HepG2 (cell line): ENCODE data around the gene CSTPP1. TPM values are rescaled to one million over a fixed set of nuclear protein-coding genes. Genes with fewer than 3 reads are reported as not detected.

Experiments
- ASH2L ChIP-seq: fragments of 300-600, 200-600 bp; sonication (generic); IDR thresholded peaks from 2 replicates; pipeline ENCODE4 v1.7.0; 2017; ENCODE audit warnings: low read depth, mild to moderate bottlenecking, moderate library complexity, mixed read lengths, low read length; ENCODE audit not compliant: insufficient read length
- BRF2 ChIP-seq: sonication (generic); formaldehyde crosslinking; IDR thresholded peaks from 2 replicates; pipeline ENCODE4 v1.8.1; 2022; ENCODE audit warnings: mild to moderate bottlenecking, missing genetic modification reagents
- EEA1 ChIP-seq: sonication (generic); formaldehyde crosslinking; IDR thresholded peaks from 2 replicates; pipeline ENCODE4 v1.5.1; 2020; ENCODE audit warnings: mild to moderate bottlenecking, missing genetic modification reagents, borderline replicate concordance
- MAX ChIP-seq: IDR thresholded peaks from 2 replicates; pipeline ENCODE4 v1.6.1; 2012; ENCODE audit warnings: inconsistent platforms
- NAIF1 ChIP-seq: sonication (generic); formaldehyde crosslinking; IDR thresholded peaks from 2 replicates; pipeline ENCODE4 v1.5.0; 2020; ENCODE audit warnings: mild to moderate bottlenecking, missing genetic modification reagents, borderline replicate concordance
- WIZ ChIP-seq: sonication (generic); formaldehyde crosslinking; IDR thresholded peaks from 2 replicates; pipeline ENCODE4 v1.5.1; 2020; ENCODE audit warnings: mild to moderate bottlenecking, missing genetic modification reagents
- ZBED4 ChIP-seq: sonication (generic); formaldehyde crosslinking; IDR thresholded peaks from 2 replicates; pipeline ENCODE4 v1.4.0; 2020; ENCODE audit warnings: missing genetic modification reagents, borderline replicate concordance
- ZFP82 ChIP-seq: sonication (generic); formaldehyde crosslinking; IDR thresholded peaks from 2 replicates; pipeline ENCODE4 v1.5.1; 2020; ENCODE audit warnings: mild to moderate bottlenecking, missing genetic modification reagents, borderline replicate concordance
- ZNF12 ChIP-seq: sonication (generic); formaldehyde crosslinking; IDR thresholded peaks from 2 replicates; pipeline ENCODE4 v1.5.0; 2020; ENCODE audit warnings: missing genetic modification reagents
- ZSCAN30 ChIP-seq: sonication (generic); formaldehyde crosslinking; IDR thresholded peaks from 2 replicates; pipeline ENCODE4 v1.5.0; 2020; ENCODE audit warnings: mild to moderate bottlenecking, missing genetic modification reagents
- polyA plus RNA-seq, 8 experiments: library from polyadenylated mRNA; depleted of rRNA in 3 of 8; stranded (reverse) in 7 of 8; unstranded in 1 of 8; fragments of >200 nt; fragmentation: Illumina TruSeq in 4 of 8; extraction: Trizol in 4 of 8; gene quantifications; 2 replicates each; pipeline versions ENCODE4 v1.2.1 to v1.2.3, GENCODE V29; 2011 to 2016; ENCODE audit warnings: low read depth in 4 of 8, missing spikeins in 1 of 8, mixed read lengths in 1 of 8; ENCODE audit not compliant: insufficient read depth in 1 of 8
- total RNA-seq, 5 experiments: library from RNA; depleted of rRNA; stranded (reverse); fragments of >200 nt; fragmentation: Illumina TruSeq; extraction: Trizol; gene quantifications; 2 replicates each; pipeline ENCODE4 v1.2.3, GENCODE V29; 2016; ENCODE audit warnings: low read depth in 1 of 5
- TF ChIP-seq, protein P1 (sequence below): sonication (generic); formaldehyde crosslinking; IDR thresholded peaks from 2 replicates; pipeline ENCODE4 v1.5.0; 2020; ENCODE audit warnings: mild to moderate bottlenecking, missing genetic modification reagents, borderline replicate concordance
- TF ChIP-seq, protein P2 (sequence below): sonication (generic); formaldehyde crosslinking; IDR thresholded peaks from 2 replicates; pipeline ENCODE4 v1.4.0; 2020; ENCODE audit warnings: missing genetic modification reagents
- TF ChIP-seq, protein P3 (sequence below): sonication (generic); formaldehyde crosslinking; IDR thresholded peaks from 2 replicates; pipeline ENCODE4 v1.8.0; 2022; ENCODE audit warnings: missing genetic modification reagents, low read depth, mild to moderate bottlenecking, borderline replicate concordance

Gene CSTPP1
- total and polyA plus RNA-seq, 2 of the 13 experiments (the other 11 are each of a cell fraction or from before 2014, with no cell fraction given), result 12.3 to 14.6 TPM

DNA sequence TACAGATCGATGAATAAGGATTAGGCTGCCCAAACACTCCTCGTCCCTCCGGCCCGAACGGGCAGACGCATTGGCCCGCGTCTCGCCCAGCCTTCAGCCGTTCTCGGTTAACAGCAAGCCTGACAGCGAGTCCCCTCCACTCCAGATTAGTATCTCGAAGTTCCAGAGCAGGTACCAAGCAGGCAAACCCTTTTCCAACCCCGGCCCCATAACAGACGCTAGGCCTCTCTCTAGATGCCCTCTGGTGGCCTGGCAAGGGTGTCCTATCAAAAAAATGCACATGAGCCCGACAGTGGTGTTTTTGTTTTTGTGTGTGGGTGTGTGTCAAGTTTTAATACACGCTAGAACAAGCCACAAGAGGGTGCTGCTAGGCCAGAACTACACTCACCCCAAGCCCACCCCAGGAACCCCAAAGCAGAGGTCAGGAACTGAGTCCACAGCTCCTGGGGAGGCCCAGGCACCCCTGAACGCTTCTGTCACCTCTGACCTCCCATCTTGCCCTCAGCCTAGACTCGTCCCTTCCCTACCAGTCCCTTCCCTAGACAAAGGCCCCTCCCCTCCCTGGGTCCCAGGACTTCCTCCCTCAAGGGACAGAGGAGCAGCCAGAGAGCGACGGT, 240.8 kb downstream of the CSTPP1 start (continued):
- TF ChIP-seq, protein P1, sequence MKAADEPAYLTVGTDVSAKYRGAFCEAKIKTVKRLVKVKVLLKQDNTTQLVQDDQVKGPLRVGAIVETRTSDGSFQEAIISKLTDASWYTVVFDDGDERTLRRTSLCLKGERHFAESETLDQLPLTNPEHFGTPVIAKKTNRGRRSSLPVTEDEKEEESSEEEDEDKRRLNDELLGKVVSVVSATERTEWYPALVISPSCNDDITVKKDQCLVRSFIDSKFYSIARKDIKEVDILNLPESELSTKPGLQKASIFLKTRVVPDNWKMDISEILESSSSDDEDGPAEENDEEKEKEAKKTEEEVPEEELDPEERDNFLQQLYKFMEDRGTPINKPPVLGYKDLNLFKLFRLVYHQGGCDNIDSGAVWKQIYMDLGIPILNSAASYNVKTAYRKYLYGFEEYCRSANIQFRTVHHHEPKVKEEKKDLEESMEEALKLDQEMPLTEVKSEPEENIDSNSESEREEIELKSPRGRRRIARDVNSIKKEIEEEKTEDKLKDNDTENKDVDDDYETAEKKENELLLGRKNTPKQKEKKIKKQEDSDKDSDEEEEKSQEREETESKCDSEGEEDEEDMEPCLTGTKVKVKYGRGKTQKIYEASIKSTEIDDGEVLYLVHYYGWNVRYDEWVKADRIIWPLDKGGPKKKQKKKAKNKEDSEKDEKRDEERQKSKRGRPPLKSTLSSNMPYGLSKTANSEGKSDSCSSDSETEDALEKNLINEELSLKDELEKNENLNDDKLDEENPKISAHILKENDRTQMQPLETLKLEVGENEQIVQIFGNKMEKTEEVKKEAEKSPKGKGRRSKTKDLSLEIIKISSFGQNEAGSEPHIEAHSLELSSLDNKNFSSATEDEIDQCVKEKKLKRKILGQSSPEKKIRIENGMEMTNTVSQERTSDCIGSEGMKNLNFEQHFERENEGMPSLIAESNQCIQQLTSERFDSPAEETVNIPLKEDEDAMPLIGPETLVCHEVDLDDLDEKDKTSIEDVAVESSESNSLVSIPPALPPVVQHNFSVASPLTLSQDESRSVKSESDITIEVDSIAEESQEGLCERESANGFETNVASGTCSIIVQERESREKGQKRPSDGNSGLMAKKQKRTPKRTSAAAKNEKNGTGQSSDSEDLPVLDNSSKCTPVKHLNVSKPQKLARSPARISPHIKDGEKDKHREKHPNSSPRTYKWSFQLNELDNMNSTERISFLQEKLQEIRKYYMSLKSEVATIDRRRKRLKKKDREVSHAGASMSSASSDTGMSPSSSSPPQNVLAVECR, result peak; percentile 42; the same call in 1 of the 2 replicates
- 0 out of 2 replicates have a peak, but pooled peaks have one; percentile 23 for TF ChIP-seq ZNF12 (CRISPR knock-in tag)
- 0 out of 2 replicates have a peak, but pooled peaks have one; percentile 7 for TF ChIP-seq ZFP82 (CRISPR knock-in tag)
- TF ChIP-seq, protein P2, sequence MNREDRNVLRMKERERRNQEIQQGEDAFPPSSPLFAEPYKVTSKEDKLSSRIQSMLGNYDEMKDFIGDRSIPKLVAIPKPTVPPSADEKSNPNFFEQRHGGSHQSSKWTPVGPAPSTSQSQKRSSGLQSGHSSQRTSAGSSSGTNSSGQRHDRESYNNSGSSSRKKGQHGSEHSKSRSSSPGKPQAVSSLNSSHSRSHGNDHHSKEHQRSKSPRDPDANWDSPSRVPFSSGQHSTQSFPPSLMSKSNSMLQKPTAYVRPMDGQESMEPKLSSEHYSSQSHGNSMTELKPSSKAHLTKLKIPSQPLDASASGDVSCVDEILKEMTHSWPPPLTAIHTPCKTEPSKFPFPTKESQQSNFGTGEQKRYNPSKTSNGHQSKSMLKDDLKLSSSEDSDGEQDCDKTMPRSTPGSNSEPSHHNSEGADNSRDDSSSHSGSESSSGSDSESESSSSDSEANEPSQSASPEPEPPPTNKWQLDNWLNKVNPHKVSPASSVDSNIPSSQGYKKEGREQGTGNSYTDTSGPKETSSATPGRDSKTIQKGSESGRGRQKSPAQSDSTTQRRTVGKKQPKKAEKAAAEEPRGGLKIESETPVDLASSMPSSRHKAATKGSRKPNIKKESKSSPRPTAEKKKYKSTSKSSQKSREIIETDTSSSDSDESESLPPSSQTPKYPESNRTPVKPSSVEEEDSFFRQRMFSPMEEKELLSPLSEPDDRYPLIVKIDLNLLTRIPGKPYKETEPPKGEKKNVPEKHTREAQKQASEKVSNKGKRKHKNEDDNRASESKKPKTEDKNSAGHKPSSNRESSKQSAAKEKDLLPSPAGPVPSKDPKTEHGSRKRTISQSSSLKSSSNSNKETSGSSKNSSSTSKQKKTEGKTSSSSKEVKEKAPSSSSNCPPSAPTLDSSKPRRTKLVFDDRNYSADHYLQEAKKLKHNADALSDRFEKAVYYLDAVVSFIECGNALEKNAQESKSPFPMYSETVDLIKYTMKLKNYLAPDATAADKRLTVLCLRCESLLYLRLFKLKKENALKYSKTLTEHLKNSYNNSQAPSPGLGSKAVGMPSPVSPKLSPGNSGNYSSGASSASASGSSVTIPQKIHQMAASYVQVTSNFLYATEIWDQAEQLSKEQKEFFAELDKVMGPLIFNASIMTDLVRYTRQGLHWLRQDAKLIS (CRISPR knock-in tag), result 0 out of 2 replicates have a peak, but pooled peaks have one; percentile 28
- TF ChIP-seq ZBED4 (CRISPR knock-in tag), result 0 out of 2 replicates have a peak, but pooled peaks have one; percentile 5
- TF ChIP-seq ZSCAN30 (CRISPR knock-in tag), result peak; percentile 31; the same call in 1 of the 2 replicates
- peak; percentile 19; the same call in 1 of the 2 replicates for TF ChIP-seq BRF2
- 0 out of 2 replicates have a peak, but pooled peaks have one; percentile 11 for TF ChIP-seq MAX
- 0 out of 2 replicates have a peak, but pooled peaks have one; percentile 26 for TF ChIP-seq EEA1
- peak; percentile 44; the same call in 1 of the 2 replicates for TF ChIP-seq NAIF1 (CRISPR knock-in tag)
- TF ChIP-seq ASH2L, result peak; percentile 81
- TF ChIP-seq WIZ (CRISPR knock-in tag), result 0 out of 2 replicates have a peak, but pooled peaks have one; percentile 32
- TF ChIP-seq, protein P3, sequence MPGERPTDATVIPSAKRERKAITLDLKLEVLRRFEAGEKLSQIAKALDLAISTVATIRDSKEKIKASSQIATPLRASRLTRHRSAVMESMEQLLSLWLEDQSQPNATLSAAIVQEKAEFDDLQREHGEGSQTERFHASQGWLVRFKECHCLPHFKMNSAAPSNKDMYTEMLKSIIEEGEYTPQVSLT (CRISPR knock-in tag), result 0 out of 2 replicates have a peak, but pooled peaks have one; percentile 50
